GM19099 (cell line): ENCODE data around the gene ERAL1.

ENCODE experiments used
- POLR2A ChIP-seq: IDR thresholded peaks from 3 replicates; pipeline ENCODE4 v1.6.1; 2011; ENCODE audit warnings: low read depth; ENCODE audit not compliant: insufficient read length; ENCODE audit errors: extremely low read depth

The ERAL1 gene

GRCh38 chr17:28842282-28843012 is 12.4 kb upstream of the ERAL1 start, which contains the start of gene FAM222B:
Gene FAM222B (minus strand): TSS chr17:28842790. CDS start chr17:28766667, 76,123 bp downstream.
- peak; percentile 67 for TF ChIP-seq POLR2A

DNA sequence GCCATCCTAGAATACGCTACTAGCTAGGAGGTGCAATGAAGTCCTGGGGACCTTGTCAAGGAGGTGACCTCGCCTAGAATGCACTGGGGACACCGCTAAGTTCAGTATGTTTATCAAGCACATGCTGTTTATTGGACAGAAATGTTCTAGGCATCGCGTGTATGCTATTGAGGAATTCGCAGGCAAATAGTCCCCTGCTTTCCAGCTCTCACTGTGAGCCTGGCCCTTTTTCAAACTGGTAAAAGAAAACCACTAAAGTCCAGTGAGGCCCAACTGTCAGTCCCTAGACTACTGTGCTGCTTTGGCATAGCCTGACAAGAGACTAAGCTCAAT is 11.0 kb upstream of the ERAL1 start:
- TF ChIP-seq POLR2A: no peak

DNA sequence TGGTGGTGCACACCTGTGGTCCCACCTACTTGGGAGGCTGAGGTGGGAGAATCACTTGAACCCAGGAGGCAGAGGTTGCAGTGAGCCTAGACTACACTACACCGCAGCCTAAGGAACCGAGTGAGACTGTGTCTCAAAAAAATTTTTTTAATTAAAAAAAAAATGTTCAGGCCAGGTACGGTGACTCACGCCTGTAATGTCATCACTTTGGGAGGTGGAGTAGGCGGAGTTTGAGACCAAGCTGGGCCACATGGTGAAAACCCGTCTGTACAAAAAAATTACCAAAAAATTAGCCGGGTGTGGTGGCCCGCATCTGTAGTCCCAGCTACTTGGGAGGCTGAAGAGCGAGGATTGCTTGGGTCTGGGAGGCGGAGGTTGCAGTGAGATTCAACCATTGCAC is 8.6 kb upstream of the ERAL1 start:
- no peak for TF ChIP-seq POLR2A

- no peak for TF ChIP-seq POLR2A
Measured at GRCh38 chr17:28849281-28849680, 5.5 kb upstream of the ERAL1 start.

DNA sequence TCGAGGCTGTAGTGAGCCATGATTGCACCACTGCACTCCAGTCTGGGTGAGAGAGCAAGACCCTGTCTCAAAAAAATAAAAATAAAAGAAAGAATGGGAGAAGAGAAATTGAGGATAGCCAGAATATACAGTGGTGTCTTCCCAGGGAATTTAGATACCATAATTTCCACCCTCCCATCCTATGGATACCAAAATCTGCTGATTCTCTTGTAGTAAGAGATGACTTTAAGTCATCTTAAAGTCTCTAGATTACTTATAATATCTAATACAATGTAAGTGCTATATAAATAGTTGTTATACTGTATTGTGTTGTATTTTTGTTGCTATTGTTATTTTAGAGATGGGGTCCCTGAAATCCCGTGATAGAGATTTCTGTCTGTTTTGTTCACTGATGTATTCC is 1.5 kb upstream of the ERAL1 start:
- no peak for TF ChIP-seq POLR2A

GRCh38 chr17:28855336-28855679 is 492 bp downstream of the ERAL1 start:
- TF ChIP-seq POLR2A: no peak

DNA sequence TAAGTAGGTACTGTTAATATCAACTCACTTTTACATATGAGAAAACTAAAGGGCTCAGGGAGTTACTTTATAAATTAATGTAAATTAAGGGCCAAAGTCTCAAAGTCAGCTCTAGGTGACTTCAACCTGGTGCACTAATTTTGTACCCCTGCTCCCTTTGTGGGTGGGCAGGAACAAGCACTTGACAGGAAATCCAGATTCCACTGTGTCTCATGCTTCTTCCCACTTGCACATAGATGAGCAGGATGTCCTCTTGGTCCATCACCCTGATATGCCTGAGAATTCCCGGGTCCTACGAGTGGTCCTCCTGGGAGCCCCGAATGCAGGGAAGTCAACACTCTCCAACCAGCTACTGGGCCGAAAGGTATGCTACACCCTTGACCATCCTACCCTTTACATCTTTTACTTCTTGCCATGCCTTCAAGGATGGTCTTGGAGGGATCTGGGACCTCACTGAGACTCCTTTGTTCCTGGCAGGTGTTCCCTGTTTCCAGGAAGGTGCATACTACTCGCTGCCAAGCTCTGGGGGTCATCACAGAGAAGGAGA is 1.3 kb downstream of the ERAL1 start:
- no peak for TF ChIP-seq POLR2A

DNA sequence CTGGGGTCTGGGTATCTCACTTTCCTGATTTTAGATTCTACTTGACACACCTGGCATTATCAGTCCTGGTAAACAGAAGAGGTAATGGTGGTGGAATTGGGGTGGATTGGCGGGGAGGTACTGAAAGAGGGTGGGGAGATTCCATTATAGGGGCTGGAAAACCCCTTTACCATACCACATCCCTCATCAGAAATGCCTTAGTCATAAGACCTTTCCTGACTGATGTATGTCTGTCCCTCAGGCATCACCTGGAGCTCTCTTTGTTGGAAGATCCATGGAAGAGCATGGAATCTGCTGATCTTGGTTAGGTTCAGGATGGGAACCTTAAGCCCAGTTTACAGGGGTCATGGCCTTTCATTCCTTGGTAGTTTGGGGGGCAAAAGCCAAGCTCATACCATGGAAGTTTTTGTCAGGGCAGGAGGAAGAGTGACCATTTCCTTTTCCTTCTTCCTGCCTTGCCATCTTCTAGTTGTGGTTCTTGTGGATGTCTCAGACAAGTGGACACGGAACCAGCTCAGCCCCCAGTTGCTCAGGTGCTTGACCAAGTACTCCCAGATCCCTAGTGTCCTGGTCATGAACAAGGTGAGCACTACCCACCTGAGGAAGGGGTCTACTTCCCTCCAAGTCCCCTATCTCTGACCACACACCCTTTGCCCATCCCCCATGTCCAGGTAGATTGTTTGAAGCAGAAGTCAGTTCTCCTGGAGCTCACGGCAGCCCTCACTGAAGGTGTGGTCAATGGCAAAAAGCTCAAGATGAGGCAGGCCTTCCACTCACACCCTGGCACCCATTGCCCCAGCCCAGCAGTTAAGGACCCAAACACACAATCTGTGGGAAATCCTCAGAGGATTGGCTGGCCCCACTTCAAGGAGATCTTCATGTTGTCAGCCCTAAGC is 3.3 kb downstream of the ERAL1 start:
- no peak for TF ChIP-seq POLR2A

- no peak for TF ChIP-seq POLR2A
Measured at GRCh38 chr17:28858801-28859355, 4.1 kb downstream of the ERAL1 start.

GRCh38 chr17:28860363-28860808 is 5.6 kb downstream of the ERAL1 start:
- no peak for TF ChIP-seq POLR2A

DNA sequence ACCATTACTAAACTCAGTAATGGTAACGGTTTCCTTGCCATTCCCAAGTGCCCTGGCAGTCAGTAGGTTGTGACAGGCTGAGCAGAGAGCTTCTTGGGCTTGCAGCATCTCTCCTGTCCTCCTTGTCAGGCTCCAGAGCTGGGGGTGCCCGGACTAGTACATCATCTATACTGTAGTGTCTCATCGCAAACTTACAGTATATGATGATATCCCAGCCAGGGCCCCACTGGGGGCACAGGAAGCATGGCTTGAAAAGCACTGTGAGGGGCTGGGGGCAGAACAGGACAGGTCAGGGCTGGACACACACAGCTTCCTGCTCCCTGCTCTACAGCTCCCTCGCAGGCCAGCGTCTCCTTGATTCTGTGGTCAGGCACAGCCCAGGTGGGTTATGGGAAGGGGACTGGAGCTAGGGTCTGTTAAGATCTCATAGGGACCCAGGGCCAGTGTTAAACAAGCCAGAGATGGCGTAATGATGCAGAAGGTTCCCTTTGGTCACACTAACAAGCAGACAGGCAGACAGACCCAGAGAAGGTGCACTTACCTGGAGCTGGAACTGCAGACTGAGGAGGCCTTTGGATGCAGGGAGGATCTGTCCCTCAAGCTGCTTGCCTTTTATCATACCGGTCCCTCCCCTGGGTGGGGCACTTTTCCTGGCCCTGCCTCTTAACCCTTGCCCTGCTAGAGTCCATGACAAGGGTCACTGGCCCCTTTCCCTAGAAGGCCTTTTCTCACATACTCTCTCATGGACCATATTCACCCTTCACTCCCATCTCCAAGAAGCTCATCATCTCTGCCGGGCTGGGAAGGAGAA is 6.8 kb downstream of the ERAL1 start:
- no peak for TF ChIP-seq POLR2A

GRCh38 chr17:28862561-28862960 is 7.7 kb downstream of the ERAL1 start:
- no peak for TF ChIP-seq POLR2A

DNA sequence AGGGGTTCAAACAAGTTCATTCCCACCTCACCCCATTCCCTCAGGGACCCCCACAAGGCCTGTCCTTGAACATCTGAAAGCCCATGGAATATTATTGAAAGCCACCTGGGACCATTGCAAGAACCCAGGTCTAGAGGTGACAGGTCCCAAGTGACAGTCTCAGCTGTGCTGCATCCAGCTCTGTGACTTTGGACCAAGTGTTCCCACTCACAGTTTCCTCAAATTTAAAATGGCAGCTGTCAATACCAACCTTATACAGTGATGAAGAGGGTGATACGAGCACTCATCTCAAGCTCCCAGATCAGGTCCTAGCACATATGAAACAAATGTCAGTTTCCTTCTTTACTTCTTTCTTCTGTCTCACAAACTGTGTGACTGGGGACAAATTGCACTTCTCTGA is 9.1 kb downstream of the ERAL1 start:
- no peak for TF ChIP-seq POLR2A

DNA sequence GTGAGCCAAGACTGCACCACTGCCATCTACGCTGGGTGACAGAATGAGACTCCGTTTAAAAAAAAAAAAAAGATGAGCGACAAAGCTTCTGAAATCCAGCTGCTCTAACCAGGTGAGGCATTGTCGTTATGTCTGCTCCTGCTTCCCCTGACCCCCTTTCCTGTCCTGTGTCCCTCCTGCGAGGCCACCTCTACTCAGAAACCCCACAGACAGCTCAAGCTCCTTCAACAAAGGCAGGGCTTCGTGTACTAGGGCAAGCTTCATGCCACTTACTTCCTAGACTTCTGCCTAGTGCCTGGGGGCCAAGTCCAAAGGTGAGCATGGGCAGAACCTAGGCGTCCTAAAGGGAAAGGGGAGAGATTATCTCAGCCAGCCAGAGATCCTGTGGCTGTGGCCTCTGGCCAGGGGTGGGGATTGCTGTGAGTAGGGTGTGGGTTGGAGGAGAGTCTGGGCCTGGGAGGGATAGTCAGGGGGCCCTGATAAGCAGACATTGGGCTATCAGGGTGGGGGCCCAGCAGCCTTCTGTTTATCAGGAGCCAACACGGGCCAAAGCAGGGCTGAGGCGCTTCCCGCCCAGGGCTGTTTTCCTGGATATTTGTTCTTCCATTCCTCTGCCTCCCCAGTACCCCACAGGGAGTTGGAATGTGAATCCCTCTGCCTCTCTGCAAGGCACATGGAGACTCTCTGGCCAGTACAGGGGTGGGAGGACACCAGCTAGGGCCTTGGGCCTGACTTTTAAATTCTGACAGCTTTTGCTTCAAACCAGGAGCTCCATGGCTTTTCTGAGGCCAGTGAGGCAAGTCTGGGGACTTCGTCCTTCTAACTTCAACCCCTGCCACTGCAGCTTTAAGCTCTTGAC is 10.4 kb downstream of the ERAL1 start:
- TF ChIP-seq POLR2A: no peak
